ENCODE results near the gene MCUR1.
A peak's percentile ranks its signal among the peaks of the same experiment; 100 is the strongest.
"Not testable (repeated sequence)": the region's sequence is repeated elsewhere in the genome, so short reads cannot be mapped to it uniquely, and the experiment has no call there.

Gene MCUR1, protein sequence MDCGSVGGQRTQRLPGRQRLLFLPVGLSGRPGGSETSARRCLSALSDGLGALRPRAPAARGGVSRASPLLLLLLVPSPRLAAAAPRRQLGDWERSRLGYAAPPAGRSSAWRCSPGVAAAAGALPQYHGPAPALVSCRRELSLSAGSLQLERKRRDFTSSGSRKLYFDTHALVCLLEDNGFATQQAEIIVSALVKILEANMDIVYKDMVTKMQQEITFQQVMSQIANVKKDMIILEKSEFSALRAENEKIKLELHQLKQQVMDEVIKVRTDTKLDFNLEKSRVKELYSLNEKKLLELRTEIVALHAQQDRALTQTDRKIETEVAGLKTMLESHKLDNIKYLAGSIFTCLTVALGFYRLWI

DNA sequence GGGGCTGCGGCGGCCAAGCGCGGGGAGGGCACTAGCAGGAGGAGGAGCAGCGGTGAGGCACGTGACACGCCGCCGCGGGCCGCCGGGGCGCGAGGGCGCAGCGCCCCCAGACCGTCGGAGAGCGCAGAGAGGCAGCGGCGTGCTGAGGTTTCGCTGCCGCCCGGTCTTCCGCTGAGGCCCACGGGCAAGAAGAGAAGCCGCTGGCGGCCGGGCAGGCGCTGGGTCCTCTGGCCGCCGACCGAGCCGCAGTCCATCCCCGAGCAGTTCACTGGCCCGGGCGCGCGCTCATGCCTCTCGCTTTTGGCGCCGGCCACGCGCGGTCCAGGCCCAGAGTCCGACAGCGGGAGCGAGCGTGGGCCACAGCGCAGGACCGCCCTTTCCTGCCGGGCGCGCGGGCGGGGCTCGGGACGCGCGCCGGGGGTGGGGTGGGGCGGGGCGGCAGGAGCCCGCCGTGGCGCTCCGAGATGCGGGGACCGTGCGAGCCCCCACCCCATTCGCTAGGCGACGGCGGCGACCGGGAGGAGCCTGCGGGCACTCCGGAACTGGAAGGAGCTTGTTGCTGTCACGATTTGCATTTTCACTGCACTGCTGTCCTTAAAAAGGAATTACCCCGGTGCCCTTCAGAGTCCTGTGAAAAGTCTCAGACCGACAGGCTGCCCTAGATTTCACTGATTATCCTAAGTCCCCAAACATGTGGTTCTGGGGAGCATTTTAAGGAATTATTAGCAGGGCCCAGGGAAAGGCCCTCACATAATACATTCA, at the start of gene MCUR1:
Gene MCUR1 (minus strand): TSS at position 382 of the 762 bp plus-strand sequence. CDS start 128 bp downstream, at position 254.
- FAIRE-seq (peak; percentile 81), DNase-seq (ENCODE audit: low spot score) (peak; percentile 92)

DNA sequence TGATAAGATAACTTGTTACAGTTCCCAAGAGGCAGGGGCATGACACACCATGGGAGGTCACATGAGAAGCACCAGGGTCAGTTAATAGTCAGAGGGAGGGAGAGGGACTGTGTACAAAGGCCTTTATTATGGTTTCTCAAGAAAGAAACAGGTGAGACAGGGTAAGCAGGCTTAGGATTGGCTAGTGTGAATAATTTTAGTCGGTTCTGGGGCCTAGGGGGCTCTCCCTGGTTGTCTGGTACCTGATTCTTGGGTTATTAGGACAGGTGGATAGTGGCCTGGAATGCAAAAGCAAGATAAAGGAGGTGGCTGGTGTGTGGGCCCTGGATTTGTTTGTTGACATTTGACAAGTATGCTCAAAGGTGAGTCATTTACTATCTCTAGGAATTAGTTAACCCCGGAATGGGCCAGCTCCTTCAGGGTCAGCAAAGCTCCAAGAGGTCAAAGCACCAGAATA, 49.4 kb upstream of the MCUR1 start:
- no peak for DNase-seq (ENCODE audit: low spot score)
- no peak for FAIRE-seq

DNA sequence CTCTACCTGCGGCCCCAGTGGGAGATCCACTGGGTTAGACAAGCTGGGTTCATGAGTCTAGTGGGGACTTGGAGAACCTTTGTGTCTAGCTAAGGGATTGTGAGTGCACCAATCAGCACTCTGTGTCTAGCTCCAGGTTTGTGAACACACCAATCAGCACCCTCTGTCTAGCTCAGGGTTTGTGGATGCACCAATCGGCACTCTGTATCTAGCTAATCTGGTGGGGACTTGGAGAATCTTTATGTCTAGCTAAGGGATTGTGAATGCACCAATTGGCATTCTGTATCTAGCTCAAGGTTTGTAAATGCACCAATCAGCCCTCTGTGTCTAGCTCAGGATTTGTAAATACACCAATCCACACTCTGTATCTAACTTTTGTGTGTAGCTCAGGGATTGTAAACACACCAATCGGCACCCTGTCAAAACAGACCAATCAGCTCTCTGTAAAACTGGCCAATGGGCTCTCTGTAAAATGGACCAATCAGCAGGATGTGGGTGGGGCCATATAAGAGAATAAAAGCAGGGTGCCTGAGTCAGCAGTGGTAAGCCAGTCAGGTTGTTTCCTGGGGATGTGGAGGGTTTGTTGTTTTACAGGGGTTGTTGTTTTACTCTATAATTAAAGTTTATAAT, 46.3 kb upstream of the MCUR1 start:
- DNase-seq (ENCODE audit: low spot score); FAIRE-seq: not testable (repeated sequence)

DNA sequence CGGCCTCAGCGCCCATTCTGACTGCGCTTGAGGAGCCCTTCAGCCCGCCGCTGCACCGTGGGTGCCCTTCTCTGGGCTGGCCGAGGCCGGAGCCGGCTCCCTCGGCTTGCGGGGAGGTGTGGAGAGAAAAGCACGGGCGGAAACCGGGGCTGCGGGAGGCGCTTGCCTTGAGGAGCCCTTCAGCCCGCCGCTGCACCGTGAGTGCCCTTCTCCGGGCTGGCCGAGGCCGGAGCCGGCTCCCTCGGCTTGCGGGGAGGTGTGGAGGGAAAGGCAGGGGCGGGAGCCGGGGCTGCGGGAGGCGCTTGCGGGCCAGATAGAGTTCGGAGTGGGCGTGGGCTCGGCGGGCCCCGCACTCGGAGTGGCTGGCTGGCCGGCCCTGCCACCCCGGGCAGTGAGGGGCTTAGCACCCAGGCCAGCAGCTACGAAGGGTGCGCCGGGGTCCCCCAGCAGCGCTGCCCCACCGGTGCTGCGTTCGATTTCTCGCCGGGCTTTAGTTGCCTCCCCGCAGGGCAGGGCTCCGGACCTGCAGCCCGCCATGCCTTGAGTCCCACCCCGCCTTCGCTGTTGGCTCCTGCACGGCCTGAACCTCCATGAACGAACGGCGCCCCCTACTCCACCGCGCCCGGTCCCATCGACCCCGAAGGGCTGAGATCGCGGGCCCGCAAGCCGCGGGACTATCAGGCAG, 45.7 kb upstream of the MCUR1 start:
- FAIRE-seq: no peak
- no peak for DNase-seq (ENCODE audit: low spot score)

DNA sequence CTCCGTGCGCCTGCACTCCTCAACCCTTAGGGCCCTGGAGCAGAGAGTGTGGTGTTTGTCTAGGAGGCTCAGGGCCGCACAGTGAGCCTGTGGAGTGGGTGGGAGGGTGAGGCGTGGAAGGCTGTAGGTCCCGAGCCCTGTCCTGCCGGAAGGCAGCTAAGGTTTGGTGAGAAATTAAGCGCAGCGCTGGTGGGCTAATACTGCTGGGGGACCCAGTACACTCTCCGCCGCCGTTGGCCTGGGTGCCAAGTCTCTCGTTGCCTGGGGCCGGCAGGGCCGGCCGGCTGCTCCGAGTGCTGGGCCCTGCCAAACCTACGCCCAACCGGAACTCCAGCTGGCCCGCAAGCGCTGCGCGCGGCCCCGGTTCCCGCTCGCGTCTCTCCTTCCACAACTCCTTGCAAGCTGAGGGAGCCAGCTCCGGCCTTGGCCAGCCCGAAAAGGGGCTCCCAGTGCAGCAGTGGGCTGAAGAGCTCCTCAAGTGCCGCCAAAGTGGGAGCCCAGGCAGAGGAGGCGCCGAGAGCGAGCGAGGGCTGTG, 40.4 kb upstream of the MCUR1 start:
- FAIRE-seq (no peak), DNase-seq (ENCODE audit: low spot score) (no peak)

DNA sequence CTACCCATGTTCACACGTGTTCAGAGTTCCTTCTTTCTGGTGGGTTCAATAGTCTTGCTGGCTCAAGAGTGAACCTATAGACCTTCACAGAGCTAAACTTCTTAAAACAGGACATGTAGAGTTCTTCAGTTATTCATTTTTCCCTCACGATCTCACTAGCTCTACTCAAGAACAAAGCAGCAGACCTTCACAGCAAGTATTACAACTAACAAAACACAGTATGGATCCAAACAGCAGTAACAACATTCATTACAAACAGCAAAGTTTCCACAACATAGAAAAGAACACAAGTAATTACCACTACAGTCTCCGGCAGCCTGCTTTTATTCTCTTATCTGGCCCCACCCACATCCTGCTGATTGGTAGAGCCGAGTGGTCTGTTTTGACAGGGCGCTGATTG, 39.5 kb upstream of the MCUR1 start:
- no peak for DNase-seq (ENCODE audit: low spot score)
- FAIRE-seq: no peak

DNA sequence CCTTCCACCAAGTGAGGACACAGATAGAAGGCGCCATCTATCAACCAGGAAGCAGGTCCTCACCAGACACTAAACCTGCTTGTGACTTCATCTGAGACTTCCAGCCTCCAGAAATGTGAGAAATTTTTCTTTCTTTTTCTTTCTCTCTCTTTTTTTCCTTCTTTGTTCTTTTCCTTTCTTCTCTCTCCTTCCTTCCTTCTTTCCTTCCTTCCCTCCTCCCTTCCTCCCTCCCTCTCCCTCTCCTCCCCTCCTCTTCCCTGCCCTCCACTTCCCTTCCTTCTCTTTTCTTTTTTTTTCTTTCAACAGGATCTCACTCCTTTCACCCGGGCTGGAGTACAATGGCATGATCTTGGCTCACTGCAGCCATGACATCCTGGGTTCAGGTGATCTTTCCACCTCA, 37.4 kb upstream of the MCUR1 start:
- FAIRE-seq (no peak), DNase-seq (ENCODE audit: low spot score) (no peak)

DNA sequence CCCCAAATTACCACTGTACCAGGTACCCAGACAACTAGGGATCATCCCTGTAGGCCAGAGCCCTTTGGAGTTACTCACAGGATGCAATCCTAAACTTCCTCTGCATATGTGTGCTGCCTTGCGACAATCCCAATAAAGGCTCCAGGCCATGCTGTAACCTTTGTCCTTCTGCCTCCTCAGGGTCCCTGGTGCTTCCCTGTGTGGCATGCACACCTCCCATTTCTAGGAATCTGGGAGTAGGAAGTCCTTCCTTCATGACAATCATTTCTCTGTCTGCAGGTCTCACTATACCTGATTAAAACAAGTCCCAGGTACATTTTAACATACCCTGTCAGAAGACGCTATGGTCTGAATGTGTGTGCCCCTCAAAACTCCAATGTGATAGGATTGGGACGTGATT, 37.0 kb upstream of the MCUR1 start:
- no peak for FAIRE-seq
- DNase-seq (ENCODE audit: low spot score): no peak

DNA sequence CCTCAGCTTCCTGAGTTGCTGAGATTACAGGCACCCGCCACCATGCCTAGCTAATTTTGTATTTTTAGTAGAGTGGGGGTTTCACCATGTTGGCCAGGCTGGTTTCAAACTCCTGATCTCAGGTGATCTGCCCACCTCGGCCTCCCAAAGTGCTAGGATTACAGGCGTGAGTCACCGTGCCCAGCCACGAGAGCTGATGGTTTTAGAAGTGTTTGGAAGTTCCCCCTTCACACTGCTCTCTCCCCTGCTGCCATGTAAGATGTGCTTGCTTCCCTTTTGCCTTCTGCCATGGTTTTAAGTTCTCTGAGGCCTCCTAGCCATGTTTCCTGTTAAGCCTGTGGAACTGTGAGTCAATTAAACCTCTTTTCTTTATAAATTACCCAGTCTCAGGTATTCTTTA, 36.3 kb upstream of the MCUR1 start:
- DNase-seq (ENCODE audit: low spot score); FAIRE-seq: not testable (repeated sequence)

DNA sequence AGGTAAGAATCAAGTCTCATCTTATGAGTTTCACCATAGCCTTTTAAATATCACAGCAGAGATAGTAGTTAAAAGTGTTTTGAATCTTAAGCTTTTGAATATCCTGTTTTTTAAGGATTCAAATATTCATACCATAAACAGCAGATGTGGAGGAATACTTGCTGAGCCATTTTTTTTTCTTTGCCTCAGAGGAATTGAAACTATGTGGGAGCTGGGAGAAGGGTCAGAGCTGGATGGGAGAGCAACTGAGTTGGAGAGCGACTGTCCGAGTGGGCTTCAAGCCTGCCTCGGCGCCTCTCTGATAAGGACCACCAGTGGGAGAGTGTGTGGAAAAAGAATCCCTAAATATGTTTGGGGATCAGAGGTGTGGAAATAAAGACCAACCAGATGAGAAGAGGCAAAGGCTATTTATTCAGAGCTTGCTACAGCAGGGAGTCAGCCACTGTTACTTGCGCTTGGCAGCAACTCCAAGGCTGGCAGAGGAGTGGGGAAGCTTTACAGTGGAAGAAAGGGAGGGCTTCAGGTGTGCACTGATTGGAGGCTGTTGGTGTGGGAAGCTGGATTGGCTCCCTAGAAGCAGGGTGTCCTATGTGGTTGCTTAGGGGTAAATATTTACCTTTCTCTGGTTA, 34.3 kb upstream of the MCUR1 start:
- FAIRE-seq (no peak), DNase-seq (ENCODE audit: low spot score) (no peak)

DNA sequence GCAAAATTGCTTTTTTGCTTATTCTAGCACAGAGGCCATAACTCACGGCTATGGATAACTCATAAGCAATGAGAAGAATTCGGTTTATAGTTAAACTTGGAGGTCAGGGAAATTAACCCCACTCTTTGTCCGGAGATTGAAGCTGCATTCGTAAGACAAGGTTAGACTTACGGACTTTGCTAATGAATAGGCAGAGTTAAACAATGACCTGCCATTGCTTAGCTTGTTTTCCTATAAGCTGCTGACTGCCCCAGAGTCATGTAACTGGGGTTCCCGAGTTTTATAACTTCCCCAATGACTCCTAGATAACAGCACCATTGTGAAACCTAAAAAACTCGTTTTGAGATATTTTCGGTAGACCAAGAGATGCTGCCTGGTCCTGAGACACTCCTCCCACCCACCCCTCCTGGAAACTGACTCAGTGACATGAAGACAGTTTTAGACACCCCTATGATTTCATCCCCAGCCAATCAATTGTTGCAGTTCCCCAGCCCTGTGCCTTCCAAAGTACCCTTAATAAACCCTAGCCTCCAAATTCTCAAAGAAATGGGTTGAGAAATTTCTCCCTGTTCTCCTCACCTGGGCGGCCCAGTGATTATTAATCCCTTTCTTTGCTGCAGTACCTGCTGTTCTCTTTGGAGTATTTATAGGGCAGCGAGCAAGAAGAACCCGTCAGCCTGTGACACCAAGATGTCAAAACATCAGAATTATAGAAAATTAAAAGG, 33.1 kb upstream of the MCUR1 start:
- FAIRE-seq (no peak), DNase-seq (ENCODE audit: low spot score) (no peak)

DNA sequence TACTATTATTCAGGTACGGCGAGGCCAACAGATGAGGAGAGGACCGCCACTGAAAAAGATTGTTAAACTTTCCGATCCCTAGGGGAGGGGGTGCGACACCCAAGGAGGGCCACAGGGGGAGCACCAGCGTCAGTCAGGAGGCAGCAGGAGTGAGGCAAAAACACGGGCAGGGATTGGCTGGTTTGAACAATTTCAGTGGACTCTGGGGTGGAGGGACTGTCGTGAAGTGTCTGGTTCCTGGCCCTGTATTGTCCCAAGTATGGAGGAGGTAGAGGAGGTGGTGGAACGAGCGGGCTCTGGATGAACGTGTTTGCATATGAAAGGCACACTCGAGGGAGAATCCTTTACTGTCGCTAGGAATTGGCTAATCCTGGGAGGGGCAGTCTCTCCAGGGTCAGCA, 32.5 kb upstream of the MCUR1 start:
- no peak for FAIRE-seq
- no peak for DNase-seq (ENCODE audit: low spot score)

DNA sequence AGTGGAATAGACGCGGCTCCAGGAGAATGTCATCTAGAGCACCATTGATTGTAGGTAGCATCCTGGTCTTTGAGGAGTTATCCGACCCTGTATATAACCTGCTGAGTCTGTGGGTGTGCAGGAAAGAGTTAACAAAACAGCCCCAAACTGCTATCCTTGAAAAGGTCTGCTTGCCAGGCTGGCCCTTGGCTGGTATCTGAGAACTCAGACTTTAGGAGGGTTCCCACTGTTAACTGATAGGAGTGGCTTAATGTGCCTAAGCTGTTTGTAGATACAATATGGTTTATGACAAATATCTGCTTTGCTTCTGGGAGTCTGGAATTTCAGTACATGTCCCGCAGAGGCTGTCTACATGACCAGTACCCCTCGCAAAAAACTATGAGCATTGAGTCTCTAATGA, 27.6 kb upstream of the MCUR1 start:
- no peak for FAIRE-seq
- no peak for DNase-seq (ENCODE audit: low spot score)

DNA sequence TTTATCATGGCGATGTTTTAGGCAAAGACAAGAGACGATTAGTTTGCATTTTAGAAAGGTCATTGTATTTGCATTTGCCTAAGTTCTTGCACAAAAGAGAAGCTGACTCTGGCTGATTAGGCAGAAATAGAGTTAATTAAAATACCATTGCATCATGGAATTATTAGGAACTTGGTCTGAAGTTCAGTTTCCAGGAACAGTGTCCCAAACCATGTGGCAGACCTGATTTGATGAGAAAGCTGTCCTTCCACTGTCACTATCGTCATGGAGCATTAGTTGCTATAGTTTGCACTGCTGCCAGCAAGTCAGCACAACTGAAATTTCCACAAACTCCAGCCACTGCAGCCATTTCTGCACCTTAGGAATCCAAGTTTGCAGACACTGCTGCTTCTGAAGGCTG, 24.3 kb upstream of the MCUR1 start:
- no peak for FAIRE-seq
- no peak for DNase-seq (ENCODE audit: low spot score)

DNA sequence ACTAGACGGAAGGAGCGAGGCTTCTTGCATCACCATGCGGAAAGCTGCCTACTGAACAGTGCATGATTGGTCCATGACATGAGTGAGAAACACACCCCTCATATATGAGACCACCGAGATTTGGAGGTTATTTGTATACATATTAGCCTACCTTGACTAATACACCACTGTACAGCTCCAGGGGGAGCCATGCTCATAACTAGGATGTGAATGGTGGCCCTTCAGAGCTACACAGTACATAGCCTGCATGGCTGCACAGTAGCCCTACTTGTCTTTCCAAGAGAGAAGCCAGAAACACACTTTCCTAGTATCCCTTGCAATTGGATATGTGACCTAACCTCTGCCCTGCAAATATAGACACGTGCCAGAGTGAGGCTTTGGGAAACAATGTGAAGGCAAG, 21.8 kb upstream of the MCUR1 start:
- no peak for DNase-seq (ENCODE audit: low spot score)
- no peak for FAIRE-seq

DNA sequence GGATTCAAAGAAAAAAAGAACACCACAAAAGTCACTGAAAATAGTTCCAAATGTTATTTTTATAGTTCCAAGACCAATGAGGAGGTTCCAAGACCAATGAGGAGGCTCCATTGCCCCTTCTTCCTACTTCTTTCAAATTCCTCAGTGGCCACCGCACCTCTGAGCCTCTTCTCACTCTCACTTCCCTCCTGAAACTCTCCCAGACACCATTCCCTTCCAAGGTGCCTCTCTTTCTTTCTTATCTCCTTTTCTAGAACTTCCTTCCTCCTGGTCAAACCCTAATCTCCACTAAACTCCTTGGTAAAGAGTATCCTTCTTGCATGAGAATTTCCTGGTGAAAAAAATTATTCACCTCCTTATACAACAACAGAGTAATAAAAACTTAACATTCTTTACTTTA, 20.4 kb upstream of the MCUR1 start:
- no peak for FAIRE-seq

DNA sequence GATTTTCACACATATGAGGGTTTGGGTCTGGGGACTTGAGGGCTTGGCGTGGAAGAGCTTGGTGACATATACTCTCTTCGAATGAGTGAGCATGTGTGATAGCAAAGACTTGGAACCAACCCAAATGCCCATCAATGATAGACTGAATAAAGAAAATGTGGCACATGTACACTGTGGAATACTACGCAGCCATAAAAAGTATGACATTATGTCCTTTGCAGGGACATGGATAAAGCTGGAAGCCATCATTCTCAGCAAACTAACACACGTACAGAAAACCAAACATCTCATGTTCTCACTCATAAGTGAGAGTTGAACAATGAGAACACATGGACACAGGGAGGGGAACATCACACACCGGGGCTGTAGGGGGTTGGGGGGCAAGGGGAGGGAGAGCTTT, 19.7 kb upstream of the MCUR1 start:
- not testable (repeated sequence) for FAIRE-seq; DNase-seq (ENCODE audit: low spot score)

More for the DNA sequence above, 20.4 kb upstream of the MCUR1 start:
- DNase-seq (ENCODE audit: low spot score): no peak

DNA sequence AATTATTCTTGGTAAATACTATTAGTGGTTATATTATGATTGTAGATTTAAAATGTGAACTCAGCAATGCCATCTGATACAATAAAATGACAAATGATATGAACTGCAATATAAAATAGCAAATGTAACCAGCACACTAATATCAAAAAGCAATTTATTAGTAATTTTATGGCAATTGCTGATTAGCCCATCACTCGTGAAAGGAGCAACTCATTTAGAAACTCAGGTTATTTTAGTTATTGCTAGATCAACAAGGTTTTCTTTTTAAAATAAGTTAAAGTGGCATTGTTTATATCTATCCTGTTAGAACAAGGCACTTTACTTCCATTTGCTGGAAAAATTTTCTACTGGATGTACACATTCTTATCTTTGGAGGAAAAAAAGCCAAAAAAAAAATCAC, 18.4 kb upstream of the MCUR1 start:
- no peak for FAIRE-seq
- no peak for DNase-seq (ENCODE audit: low spot score)

DNA sequence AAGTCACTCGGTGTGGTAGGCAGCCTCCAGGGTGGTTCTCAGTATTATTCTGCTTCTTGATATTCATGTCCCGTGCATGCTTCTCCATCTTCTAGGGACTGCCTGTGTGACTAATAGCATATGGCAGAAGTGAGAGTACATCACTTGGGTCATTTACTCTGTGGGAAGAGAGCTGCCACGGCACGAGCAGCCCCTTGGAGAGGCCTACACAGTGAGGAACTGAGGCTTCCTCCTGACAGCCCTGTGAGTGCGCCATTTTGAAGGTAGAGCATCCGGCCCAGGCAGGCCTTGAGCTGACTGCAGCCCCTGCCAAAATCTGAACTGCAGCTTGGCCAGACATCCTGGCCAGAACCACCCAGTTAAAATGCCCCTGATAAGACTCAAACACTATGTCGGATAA, 17.3 kb upstream of the MCUR1 start:
- DNase-seq (ENCODE audit: low spot score) (no peak), FAIRE-seq (no peak)

DNA sequence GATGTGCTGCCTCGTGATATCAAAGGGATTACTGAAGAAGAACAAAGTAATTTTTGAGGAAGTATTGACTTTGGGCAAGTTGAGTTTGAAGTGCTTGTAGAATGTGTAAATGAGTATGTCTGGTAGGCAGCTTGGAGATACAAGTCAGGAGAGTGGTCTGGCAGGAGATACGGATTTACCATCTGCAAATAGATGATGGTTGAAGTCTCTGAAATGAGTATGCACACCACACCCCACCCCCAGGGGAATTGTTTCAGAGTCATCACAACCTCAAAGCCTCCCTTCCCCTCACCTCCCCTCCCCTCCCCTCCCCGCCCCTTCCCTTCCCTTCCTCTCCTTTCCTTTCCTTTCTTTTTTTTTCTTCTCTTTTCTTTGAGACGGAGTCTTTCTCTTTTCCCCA, 16.4 kb upstream of the MCUR1 start:
- FAIRE-seq (no peak), DNase-seq (ENCODE audit: low spot score) (no peak)
